ENCODE measurements around the gene ITGB1.
A peak's percentile ranks its signal among the peaks of the same experiment; 100 is the strongest.

ITGB1 gene

DNA sequence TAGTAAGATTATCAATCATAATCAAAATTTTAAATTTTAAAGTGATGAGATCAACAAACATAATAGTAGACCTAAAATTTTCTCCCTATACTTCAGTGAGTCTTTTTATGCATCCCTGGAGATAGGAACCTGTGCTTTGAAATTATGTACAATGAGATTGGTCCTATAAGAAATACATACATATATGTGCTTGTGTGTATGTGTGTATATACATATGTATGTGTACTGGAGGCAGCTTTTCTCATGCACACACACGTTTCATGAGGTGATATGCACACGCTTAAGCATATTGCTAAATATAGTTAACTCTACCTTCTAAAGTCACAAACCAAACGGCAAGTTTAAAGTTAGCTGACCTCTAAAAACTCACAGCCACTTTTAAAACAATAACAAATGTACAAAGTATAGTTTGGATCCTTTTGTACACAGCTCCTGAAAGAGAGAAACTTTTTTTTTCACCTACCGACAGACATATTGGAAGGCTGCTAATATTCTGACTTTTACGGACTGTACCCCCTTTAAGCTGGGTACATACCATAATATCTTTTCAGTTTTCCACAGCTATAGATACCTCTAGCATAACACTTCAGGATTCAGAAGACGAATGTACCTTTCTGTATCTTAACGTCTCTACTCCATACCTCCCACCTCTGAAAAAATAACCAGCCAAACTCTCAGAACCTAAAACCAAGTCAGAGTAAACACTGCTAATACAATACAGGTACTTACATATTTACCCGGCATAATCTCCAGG lies 3.3 kb downstream of the ITGB1 start:
- DNase-seq = no peak

DNA sequence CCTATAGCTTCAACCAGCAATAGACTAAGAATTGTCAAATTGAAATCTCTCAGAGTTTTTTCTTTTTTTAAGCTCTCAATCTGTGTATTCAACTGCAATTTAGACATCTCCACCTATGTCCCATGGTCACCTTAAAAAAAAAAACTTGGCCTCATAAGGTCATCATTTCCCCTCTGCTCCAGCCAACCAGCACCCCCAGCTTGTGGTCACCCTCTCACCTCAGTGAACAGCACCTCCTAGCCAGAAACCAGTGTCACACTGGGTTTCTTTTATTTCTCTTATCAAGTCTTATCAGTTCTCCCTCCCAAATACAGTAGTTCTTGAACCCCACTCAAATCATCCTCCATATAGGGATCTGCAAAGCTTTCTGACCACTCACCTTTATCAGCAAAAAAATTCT lies 4.0 kb downstream of the ITGB1 start:
- peak; percentile 63 for DNase-seq

DNA sequence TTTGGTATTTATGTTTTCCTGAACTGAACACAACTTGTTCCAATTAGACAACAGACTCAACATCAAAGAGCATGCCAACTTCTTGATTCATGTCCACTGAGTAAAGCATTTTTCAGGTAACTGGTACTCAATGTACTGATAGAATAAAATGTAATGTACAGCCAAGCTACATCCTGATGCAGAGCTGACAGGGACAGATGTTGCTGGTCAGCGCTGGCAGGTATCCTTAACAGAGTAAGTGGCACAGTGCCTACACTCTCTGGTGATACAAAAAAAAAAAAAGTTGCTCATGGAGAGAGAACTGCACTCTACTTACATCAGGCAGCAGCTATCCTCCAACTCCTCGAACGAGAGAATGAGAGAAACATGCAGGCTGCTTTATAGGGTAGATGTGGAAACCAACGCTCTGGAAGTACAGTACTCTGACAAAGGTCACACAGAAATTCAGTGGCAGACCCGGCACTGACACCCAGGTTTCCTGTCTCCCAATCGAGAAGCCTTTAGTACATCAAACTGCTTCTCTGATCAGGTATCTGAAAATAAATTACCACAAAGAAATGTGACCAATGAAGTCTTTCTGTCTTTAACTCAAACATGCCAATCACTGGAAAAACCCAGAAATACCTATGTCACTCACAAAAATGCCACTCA lies 4.6 kb downstream of the ITGB1 start:
- DNase-seq = no peak

DNA sequence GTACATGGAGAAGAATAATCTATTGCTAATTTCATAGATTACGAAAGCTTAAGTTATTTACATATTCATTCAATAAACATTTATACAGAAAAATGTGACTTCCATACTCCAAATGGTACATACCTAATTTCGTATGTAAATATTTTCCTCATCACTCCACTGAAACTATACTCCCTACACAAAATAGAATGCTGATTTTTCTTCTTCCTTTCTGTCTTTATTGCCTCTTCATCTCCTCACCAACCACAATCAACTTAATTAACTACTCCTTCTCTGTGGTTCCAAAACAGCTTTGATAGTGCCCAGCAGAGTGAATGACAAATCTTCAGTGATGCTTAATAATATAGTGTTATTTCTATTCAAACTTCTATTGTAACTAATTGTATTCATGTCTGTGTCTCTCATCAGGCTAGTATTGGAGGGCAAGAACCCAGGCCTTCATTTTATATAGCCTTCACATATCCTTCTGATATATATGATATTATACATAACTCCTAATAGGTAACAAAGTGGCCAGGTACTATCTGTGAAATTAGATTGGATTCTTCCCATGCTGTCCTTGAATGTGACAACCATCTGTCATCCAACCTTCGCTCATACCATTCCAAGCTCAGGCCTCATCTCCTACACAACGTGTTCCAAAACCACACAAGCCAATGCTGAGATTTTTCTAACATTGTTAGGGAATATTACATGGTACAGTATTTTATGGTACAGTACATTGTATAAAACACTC lies 5.3 kb downstream of the ITGB1 start:
- no peak for DNase-seq

DNA sequence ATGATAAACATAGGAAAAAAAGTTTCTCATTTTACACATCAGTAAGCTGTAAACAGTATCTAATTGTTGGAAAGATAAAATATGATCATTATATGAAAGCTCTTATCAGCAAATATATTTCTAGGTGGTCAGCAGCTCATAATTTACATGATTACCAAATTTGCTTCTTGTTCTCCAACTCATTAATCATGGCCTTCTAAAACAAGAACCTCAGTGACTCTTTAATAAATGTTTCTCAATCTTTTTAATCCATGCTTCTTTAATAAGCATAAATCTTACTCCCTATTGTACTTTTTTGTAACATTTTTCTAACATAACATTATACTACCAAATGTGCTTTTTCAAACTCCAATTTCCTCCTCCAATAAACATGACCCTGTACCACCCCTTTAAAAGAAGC lies 5.9 kb downstream of the ITGB1 start:
- no peak for DNase-seq

DNA sequence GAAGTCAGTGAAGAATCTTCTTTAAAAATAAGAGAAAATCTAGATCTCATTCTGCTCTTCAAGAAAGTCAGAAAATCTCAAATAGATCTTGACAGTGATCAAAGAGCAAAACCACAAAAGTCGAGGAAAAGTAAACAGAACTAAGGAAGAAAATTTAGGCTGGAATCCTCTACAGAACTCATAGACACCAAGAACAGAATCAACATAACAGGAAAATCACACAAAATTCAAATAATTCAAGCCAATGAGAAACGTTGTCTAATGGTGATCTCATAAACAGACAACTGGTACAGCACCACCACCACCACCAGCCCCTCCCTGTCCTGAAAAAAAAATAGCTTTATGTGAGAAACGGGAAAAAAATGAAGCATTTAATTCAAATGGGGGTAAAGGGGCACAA lies 6.9 kb downstream of the ITGB1 start:
- peak; percentile 79 for DNase-seq

DNA sequence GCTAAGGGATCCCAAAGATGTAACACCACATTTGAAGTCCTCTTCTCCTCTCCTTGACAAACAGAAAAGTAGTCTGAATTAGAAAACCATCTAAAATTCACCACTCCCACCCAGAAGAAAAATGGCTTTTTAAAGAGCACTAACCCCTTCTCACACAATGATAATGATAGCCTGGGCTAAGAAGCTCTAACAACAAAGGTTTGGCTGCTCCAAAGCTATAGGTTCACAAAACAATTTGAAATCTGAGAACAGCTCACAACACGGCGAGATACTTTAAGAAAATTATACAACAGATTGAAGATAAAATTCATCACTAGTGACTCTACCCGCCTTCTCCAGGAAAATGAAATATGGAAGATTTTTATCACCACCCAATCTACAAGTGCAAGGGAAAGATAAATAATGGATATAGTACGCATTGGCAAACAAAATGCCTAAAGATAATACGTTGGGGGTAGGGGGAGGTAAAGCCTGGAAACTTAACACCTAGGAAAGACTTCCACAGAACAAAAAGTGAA lies 7.4 kb downstream of the ITGB1 start:
- DNase-seq = peak; percentile 78

DNA sequence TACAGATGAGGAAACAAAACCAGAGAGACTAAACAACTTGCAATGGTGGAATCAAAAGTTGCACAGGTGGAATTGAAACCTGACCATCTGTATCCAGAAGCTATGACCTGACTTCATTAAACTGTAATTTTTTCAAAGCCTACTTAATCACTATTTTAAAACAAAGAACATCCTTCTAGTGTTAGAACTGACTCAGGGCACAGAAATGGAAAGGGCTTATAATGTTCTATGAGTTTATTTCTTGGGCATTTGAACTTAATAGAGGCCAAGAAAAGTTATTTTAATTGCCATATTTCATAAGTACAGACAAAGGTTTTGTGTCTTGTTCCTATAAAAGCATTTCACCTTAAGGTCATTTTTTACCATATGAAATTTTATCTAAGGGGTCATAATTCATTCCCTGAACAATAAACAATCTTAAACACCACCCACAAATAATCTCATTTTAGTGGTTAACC lies 8.8 kb downstream of the ITGB1 start:
- no peak for DNase-seq

DNA sequence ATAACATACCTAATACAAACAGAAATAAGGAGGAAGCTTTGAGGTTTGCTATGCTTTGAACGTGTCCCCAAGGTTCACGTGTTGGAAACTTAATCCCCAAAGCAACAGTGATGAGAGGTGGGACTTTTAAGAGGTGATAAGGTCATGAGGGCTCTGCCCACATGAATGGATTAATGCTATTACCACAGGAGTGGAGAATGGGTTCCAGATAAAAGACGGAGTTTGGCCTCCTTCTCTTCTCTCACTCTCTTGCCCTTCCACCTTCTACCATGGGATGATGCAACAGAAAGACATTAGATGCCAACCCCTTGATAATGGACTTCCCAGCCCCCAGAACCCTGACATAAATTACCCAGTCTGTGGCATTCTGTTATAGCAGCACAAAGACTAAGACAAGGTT lies 9.6 kb downstream of the ITGB1 start:
- peak; percentile 97 for DNase-seq

DNA sequence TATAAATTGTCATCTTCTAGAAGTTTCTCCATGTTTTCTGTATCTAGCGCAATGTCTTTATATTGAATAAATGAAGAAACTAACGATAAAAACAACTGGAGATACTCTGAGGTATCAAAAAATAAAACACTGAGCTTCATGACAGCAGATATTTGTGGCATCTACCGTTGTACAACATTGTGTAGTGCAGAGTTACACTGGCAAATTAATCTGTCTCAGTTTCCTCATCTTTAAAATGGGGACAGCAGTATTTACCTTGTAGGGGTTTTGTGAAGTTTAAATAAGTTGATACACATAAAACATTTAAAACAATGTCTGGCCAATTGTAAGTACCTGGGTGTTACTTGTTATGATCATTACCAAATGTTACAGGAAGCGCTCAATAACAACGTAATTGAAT lies 10.4 kb downstream of the ITGB1 start:
- no peak for DNase-seq

DNA sequence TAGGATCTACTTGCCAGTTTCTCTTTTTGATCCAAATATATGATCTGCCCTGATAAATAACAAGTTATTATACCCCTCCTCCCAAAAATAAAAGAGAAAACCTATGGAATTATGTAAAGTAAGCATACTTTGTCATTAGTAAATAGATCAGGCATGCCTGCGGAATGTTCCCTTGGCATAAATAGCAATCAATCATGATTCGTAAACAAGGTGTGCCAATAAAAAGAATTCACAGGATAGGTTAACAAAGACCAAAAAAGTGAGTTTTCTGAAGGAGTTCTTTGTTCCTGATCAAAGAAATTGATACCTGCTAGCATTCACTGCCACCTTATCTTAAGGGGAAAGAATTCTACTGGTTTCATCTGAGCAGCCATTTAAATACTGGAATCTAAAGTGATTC lies 11.9 kb downstream of the ITGB1 start:
- no peak for DNase-seq

DNA sequence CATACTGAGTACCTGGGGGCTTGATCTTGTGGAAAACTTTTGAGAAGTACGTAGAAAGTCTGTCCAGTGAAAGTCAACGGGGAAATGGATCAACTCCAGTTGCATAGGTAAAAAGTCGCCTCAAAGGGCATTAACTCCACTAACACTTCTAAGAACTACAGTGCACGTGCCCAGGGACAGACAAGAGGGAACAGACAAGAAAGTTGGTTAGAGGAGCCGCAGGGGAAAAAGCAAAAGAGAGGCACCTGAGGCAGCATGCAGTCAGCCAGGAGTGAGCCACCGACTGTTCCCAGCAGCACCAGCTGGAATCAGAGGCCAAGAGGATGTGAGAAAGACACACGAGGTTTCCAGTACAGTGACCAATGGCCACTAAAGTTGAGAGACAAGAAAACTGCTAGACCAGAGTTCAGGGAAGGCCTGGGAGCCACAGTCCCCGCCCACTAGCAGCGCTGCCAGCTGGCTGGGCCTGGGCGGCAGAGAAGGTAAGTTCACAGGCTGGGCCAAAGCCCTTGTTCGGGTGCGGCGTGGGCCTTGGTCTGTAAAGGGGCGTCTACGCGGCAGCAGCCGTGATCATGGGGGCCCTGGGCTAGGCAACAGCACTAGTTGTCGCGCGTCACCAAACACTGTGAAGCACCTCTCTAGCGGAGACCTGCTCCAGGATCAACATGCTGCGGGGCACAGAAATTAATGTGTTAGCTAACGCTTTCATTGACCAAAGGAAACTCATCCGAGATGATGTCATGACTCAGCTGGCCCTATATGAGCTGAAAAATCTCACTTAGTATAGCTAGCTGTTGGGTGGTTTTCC lies 14.0 kb downstream of the ITGB1 start:
- DNase-seq = no peak

DNA sequence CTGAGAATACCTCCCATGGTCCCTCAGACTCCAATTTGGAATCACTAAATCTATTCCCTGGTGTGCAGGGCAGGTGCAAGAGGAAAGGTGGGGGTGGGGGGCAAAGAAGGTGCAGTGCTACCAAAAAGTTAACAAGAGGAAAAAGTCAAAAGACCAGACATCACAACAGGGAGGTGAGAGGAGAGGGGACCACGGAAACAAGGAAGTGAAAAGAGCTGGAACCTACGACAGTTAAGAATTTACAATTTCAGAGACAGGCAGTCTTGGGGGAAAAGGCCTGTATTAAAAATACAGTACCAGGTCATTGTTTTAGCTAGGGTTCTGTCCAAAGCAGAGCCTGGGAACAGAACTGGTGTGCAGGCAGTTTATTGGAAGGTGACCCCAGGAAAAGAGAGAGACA lies 14.6 kb downstream of the ITGB1 start:
- no peak for DNase-seq

DNA sequence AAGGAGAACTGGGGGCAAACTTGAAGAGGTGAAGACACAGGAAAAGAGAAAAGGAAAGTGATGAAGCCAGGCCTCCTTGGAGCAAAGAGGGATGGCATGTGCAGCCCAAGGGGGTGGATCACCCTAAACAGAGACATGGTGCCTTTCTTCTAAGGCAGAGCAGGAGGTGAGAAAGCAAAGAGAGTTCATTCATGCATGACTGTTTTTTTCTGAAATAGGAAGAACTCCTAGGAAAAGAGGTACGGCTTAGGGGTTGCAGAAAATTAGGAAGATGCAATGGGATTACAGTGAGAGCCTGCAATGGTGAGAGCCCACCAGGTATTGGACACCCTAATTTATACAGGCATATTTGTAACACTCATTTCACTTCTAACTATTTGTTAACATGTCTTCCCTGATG lies 15.9 kb downstream of the ITGB1 start:
- DNase-seq = no peak

DNA sequence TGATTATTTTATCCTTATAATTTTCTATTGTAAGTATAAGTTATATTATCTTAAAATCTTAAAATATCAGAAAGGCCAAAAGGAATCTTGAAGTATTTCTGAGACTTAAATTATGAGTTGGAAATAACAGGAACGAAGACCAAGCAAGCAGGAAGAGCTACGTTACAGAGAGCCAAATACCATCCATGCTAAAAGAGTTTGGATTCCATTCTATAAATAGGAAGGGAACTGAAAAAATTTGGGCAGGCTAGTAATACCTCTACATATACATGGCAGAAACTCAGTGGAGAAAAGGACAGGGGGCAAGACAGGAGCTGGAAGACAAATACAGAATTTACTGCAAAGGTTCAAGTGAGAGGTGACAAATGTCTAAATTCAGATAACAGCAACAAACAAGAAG lies 16.7 kb downstream of the ITGB1 start:
- no peak for DNase-seq

DNA sequence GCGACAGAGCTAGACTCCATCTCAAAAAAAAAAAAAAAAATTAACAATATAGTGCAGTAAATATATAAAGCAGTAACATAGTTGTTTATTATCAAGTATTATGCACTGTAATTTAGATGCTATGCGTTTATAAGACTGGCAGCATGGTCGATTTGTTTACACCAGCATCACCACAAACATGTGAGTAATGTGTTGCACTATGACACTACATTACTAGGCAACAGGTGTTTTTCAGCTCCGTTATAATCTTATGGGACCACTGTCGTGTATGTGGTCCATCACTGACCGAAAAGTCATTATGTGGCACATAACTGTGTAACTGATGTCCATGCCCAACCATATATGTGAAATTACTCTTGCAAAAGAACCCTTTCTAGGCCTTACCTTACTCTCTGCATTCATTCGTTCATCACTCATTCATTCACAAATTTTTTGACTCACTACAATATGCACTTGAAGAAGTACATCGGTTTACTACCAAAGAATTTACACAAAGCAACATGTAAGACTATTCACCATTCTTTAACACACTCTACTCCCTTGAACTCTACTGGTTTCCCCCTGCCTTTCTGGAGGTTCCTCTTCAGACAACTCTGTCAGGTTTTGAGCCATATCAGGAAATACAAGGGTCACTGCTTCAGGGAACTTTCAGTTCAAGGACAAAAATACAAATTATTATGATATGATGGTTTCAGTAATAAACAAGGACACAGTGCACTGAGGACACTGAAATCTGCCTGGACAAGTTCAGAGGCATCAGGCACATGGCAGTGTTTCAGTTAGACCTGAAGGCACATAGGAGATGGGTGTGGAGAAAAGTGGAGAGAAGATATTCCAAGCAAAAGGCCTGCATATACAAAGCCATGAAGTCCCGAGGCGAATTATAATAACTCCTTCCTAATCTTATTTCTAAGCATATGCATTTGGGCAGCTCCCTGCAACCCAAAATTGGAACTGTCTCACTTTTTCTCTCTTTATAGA lies 17.4 kb downstream of the ITGB1 start:
- DNase-seq = no peak

DNA sequence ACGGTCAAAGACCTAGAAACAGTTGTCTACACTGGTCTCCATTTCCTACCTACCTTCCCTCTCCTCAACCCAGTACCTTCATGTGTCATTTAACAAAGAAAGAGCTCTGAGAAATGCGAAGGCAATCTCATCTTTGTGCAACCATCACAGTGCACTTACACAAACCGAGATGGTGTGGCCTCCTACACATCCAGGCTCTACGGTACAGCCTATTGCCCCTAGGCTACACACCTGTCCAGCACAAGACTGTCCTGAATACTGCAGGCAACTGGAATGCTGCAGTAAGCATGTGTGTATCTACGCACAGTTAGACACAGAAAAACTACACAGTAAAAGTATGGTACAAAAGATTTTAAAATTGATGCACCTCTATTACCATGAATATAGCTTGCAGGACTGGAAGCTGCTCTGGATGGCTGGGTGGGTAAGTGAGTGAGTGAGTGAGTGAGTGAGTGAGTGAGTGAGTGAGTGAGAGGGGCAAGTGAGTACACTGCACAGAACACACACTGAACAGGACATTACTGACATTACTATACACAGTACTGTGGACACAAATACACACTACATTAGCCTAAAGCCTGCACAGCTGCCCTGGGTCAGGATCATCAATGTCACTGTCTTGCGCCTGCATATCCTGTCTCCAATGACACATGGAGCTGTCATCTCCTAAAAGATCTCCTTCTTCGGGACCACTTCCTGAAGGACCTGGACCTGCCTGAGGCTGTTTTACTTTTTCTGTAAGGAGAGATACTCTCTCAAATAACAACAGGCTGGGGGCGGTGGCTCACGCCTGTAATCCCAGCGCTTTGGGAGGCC lies 18.5 kb downstream of the ITGB1 start:
- DNase-seq = no peak

DNA sequence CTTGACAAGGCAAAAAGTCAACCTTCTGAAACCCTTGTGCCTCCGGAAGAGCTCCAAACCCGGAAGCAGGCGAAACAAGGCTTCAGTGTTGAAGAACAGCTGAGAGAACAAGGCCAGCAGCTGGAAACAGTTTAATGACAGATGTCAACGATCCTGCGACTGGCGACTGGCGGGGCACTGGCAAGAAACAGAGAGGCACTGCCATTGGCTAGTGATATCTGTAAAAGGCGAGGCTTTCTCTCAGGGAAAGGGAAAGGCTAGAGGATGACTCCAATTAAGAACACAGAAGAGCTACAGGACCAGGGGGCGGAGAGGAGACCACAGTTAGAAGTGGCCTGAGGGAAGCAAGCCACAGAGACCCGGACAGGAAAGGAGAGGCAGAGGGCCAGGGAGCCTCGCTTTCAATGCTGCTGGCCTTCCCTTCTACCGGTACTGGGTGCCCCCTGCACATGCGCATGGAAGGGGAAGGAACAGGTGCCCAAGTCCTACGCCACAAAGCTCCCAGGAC lies 19.4 kb downstream of the ITGB1 start:
- DNase-seq = no peak

DNA sequence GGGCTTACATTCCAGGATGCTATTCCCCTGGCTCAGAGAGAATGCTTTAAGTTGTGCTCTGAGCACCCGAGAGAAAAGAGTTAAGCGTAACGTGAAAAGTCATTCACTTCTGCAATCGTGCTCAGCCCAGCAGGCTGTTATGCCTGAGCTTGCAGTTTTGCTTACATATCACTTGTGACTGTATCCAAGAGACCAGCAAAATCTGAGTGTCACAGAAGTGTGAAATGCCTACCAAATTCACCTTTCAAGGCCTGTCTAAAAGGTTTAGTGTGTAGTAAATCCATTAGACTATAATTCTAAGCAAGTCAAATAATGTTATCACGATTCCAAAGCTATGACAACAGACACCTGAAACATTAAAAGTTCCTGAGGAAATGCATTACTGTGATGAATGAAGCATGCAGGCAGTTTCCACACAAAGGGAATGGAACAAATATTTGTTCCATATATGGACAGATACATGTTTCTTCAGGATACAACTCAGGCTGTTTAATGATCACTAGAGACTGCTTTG lies 20.1 kb downstream of the ITGB1 start:
- peak; percentile 23 for DNase-seq

DNA sequence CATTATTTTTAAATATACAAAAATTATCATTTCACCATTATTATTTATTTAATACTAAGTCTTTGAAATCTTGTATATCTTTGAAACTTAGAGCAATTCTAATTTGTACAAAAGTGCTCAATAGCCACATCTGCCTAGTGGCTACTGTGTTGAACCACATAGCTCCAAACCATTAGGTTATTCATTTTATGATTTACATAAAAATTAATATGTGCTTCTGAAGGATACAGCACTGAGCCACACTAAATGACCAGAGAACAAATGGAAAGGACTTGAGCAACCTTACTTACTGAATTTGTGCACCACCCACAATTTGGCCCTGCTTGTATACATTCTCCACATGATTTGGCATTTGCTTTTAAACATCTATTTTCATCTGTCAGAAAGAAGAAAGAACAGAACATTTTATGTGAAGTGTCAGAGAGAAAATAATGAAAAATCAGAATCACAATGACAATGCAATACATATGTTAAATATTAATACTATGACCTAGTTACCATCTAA lies 25.8 kb downstream of the ITGB1 start:
- no peak for DNase-seq
